GM21423 (cell line): Measurements from ENCODE around the gene VCL.
"Not testable (repeated sequence)": the region's sequence is repeated elsewhere in the genome, so short reads cannot be mapped to it uniquely, and the experiment has no call there.

ENCODE experiments used
- ATAC-seq: cut with Tn5 transposase; IDR thresholded peaks from one replicate; pipeline ENCODE4 v1.9.1; 2021; ENCODE audit warnings: mild to moderate bottlenecking, moderate library complexity; ENCODE audit not compliant: unreplicated experiment

The VCL gene

DNA sequence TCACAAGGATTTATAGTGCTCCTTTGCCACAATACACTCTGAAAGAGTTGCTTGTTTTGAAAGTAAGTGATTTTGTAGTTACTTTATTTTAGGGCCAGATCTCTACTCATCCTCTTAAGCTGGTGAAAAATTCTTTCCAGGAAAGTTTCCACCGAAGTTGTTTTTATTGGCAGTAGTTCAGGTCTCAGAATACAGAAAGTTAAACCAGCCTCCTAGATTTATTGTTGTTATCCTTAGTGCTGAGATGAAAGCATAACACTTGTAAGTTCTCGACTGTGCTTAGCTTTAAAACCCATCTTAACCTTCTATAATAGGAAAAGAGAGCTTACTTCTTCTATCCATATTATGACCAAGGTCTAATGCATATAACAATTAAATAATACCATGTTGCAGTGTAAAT lies 147.2 kb downstream of the VCL start:
- ATAC-seq, result no peak

DNA sequence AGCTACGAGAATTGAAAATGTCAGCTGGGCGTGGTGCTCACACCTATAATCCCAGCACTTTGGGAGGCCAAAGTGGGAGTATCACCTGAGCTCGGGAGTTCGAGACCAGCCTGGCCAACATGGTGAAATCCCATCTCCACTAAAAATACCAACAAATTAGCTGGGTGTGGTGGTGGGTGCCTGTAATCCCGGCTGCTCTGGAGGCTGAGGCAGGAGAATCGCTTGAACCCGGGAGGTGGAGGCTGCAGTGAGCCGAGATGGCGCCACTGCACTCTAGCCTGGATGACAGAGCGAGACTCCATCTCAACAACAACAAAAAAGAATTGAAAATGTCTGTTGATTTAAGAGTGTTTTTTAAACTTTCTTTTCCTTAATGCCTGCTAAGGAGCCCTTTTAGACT lies 149.1 kb downstream of the VCL start:
- not testable (repeated sequence) for ATAC-seq

DNA sequence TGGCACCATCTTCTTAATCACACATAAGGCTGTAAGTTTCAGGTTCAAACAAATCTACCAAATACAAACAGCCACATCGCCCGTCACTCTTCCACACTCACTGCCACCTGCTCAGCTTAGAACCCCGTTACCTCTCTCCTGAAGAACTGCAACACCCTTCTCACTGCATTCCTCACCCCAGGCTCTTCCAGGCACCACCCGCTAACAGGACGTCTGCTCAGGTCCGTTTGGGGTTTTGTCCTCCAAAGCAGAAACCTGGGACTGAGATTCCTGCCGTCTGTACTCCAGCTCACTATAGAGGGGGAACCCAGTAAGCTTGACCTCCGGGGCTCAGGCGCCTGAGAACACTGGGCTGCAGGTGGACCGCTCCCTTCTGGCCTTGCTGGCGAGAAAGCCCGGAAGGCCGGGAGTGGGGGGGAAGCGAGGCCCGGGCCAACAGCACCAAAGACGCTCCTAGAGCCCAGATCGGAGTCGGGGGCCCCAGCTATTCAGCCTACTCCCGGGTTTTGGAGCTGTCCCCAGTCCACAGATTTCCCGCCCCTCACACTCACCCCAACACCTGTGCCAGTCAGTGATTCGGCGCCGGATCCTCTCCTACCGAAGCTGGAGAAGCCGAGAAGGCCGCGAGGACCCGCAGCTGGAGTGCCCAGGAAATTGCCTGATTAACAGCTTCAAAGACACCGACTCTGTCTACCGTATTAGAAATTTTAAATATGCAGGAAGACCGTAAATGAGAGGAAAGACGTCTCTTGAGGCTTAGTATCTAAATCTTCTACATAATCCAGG lies 152.5 kb downstream of the VCL start, which contains the start of gene AP3M1:
TSS of gene AP3M1 (minus strand) at position 625 of the 786 bp plus-strand sequence. CDS start 12,449 bp downstream, outside the sequence.
- ATAC-seq, result peak; percentile 40

DNA sequence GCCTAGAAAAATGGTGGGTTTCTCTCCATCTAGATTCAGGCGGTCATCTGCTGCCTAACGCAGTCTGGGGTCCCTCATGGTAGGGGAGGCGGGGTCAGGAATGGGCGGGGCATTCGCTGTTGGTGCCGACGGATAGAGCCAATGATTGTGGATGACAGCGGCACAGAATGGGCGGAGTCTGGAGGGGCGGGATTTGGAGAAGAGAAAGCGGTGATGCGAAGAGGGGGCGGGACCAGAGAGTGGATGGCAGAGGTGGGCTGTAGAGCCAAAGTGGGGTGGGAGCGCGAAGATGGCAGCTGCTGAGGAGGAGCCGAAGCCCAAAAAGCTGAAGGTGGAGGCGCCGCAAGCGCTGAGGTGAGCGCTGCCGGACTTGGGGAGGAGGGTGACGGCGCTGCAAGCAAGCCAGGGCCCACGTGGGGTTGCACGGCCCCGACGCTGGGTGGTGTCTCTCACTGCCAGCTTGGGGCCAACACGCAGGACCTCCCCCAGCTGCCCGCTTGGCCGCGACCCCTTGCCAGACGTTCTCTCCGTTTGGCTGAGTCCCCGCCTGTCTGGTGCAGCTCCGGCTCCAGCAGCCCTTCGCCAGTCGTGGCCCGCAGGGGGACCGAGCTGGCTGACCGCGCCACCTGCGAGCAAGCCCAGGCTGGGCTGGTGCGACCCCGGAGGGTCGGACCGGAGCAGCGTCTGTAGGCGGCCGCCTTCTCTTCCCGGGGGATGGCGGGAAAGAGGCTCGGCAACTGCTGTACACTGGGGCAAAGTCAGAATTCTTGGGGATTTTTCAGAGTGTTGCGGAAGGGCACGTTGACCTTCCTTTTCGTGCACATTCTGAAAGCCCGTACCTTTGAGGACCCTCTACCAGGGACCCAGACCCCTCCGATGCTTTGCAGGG lies 153.3 kb downstream of the VCL start, which contains the start of gene ADK:
TSS of gene ADK (plus strand) at position 232 of the 889 bp plus-strand sequence. CDS start at position 290, 58 bp downstream.
- peak; percentile 82 for ATAC-seq

DNA sequence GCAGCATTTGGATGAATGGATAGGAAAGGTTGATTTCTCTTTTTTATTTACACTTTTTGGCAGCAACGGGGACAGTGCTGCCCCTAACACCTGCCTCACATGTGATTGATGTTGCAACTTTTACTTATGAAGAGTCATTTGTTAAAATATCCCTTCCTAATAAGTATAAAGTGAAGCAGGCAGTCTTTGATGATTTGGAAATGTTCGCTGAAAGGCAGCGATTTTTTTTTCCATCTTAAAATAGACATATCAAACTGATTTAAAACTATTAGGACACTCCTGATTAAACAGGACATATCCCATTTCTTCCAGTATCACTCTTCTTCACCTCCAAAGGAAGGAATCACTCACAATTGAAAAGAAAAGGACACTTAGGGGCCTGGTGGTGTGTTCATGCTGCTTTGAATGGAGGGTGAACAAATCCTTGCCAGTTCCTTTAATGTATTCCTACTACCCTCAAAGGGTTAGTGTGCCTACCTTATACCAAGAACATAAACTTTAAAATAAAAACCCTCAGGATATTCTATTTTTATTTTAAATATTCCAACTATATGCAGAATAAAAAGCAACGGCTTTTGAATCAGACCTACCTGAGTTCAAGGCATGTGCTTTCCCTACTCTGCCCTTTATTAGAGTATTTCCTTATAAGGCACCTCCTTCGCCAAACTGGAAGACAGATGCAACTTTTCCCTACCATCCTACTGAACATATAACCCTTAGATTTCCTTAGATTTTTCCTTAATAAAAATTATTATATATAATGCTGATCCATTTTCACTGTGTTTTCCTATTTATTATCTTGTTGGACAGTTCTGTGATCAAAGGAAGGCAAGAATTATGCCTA lies 154.2 kb downstream of the VCL start:
- no peak for ATAC-seq

DNA sequence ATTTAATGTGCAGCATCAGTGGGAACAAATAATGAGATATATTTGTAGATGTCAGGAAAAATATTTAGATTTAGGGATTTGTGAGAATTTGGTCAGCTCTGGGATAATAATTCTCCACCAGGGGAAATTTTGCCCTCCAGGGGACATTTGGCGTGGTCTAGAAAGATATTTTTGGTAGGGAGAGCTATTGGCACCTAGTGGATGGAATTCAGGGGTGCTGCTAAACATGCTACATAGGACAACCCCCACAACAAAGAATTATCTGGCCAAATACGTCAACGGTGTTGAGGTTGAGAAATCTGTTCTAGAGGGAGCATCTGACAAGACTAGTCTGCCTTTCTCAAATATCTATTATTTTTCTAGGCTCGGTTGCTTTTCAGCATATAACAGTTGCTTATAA lies 155.2 kb downstream of the VCL start:
- ATAC-seq, result no peak

DNA sequence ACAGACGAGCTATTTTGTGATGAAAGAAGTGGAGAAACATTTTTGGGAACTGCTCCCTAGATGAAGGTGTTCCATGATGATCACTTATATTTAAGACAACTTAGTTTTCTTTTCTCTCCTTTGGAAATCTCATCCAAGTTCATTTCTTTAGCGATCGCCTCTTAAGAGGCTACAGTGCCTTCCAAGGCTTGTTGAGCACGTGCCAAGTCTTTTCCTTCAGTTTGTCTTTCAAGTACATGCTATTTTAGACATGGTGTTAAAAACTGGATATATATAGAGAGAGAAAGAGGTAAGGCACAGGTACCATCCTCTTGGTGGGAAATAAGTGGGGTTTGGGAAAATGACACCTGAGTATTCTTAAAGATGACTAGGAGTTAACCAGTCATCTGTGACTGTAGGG lies 155.8 kb downstream of the VCL start:
- ATAC-seq, result no peak

DNA sequence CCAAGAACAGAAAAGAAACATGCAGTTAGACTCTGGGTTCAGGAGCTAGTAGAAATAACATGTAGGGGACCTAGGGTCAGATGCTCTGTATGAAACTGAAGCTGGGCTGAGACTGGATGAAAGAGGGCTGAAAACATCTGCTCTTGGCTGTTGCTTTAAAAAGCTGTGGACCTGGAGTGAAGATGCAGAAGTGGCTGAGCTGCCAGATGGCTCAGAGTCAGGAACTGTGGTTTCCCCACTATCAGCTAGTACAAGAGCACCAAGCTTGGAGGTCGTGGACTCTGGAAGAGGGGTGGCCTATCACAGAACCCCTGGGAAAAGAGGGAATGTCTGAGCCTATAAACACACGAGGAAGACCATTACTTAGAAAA lies 159.0 kb downstream of the VCL start:
- no peak for ATAC-seq

DNA sequence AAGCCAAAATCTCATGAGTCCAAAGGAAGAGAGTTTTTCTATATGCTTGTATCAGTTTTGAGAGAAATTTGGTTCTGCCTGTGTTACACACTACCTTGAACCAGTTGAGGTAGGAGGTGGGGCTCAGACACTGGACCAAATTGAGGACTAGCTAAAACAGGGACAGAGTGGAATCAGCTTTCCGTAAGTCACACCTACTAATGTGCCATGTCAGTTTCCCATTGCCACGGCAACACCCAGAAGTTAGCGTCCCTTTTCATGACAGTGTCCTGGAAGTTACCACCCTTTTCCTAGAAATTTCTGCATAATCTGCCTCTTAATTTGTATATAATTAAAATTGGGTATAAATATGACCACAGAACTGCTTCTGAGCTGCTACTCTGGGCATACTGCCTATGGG lies 162.1 kb downstream of the VCL start:
- ATAC-seq, result no peak

DNA sequence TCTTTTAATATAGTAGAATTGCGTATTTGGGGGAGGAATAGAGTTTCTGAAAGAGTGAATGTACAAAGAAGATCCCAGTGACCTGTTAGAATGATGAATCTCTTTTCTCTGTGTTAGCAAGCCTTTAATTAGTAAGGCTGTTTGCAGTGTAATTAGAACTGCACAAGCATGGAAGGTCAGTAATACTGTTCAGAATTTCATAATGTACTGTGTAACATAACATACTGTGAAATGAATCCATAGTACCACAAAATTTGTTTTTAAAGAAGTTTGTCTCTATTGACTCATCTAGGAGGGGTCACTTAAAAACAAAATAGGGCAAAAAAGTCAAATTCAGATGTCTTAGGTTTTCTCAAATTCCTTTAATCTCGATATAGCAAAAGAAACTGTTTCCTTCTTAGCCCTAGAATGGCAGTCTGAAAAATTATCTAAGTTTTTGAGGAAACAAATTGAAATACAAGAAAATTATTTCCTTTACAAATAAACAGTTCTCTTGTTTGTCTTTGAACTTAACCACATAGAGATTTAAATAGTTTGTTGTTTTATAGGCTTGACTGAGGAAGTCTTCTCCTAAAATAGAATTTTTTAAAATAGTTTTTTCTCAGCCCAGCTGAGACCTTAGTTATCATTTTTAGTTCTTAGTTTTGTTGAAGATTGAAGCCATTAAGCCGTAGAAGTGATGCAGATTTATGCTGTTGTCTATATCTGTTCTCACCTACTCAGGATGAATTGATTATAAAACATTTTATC lies 165.6 kb downstream of the VCL start:
- no peak for ATAC-seq

DNA sequence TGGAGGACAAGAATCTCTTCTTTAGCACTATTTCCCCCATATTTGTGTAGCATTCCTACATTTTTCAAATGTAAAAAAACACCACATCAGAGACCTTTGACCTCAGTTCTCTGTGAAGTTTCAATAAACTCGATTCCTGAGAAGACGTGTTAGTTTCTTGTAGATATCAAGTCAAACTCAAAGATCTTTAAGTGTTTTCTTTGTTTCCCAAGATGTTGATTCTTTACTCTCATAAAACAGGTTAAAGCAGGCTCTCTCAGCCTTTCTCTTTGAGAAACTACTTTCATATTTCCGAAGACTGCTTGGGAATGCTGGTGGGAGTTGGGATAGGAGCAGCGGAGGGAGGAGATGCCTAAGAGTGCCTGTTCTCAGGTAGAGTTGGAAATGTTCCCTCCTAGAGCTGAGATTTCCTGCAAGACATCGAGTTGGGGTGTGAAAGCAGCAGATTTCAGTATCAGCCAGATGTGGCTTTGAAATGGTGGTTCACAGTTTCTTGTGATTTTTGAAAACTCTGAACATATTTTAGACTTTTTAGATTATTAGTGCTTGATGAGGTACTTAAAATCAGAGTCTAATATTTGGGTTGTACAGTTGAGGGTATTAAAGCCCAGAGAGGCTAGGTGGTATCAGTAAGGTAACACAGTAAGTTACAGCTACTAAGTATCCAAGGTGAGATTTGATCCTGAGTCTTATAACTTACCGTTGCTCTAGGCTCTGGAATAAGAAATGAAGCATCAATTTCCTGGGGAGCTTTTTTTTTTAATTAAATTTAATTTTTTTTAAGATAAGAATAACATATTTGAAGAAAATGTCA lies 167.0 kb downstream of the VCL start:
- no peak for ATAC-seq

DNA sequence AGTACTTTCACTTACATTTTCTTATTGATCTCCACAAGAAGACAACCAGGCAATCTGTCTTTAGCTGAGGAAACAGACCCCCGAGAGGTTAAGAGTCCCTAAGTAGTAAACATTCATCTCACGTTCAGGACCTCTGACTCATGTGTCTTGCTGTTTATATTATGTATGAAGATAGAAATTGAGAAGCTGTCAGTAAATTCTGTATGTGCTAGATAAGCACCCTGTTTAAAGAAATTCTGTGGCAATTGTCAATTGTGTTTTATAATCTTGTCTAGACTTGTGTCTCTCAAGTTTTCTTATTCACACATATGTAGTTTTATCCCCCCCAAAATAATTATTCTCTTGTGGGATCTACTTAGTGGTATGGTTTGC lies 167.6 kb downstream of the VCL start:
- no peak for ATAC-seq

DNA sequence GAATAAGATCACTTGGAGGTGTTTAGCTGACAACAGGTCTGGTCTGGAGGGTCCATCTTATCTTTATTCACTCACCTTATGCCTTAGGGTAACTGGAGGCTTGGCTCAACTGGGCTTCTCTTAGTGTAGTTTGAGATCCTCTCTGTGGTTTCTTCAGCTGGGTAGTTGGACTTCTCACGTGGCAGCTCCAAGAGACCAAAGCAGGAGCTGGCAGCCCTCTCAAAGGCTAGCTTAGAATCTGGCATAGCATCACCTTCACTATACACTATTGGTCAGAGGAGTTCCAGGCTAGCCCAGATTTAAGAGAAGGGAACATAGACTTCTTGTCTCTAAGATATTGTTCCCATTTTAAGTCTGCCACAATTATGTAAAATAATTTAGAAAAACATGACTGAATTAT lies 169.5 kb downstream of the VCL start:
- no peak for ATAC-seq
